Measurements from ENCODE around the gene RAB8B. TPM values are rescaled to one million over a fixed set of nuclear protein-coding genes. Genes with fewer than 3 reads are reported as not detected.

The RAB8B gene
- total RNA-seq, 4 donors from 2014 or later, result 7.2 to 33.4 (median 14.3) TPM

- TF ChIP-seq POLR2A (IDR thresholded peaks at IDR 0.05) (no peak), CTCF (IDR thresholded peaks at IDR 0.05 in 4 of 5, conservative IDR thresholded peaks at IDR 0.05 in 1 of 5) (no peak)
- Histone ChIP-seq H3K4me1 (peaks cover 2 to 34% of the 10 kb centered on the region in 2 donors), H3K4me3 (no peak overlapping the region), H3K27ac (no peak overlapping the region), H3K9me3 (no peaks in the 10 kb centered on the region), H3K27me3 (no peaks in the 10 kb centered on the region), H3K36me3 (no peaks in the 10 kb centered on the region)
- no peak for DNase-seq
- no peak for ATAC-seq
- intact Hi-C loops (cut with DNase I; ENCODE audit: low total_unique reads), result no loop called here
- in situ Hi-C loops (cut with MboI; ENCODE audit: low sequenced_read_pairs in 4 of 4), result no loop called here
Measured at GRCh38 chr15:63195569-63196015, 6.2 kb downstream of the RAB8B start.

GRCh38 chr15:63196842-63197241 is 7.4 kb downstream of the RAB8B start:
- peaks cover 0 to 22% of the 10 kb centered on the region in 2 donors for H3K4me1 ChIP-seq
- ATAC-seq (no peak), DNase-seq (no peak)
- no peak overlapping the region for H3K27ac ChIP-seq
- H3K36me3 ChIP-seq, result no peaks in the 10 kb centered on the region
- in situ Hi-C loops (cut with MboI; ENCODE audit: low sequenced_read_pairs in 4 of 4) (no loop called here), intact Hi-C loops (cut with DNase I; ENCODE audit: low total_unique reads) (no loop called here)
- no peaks in the 10 kb centered on the region for H3K9me3 ChIP-seq
- H3K4me3 ChIP-seq, result no peak overlapping the region
- TF ChIP-seq POLR2A (IDR thresholded peaks at IDR 0.05), result no peak
- TF ChIP-seq CTCF (IDR thresholded peaks at IDR 0.05 in 4 of 5, conservative IDR thresholded peaks at IDR 0.05 in 1 of 5), result no peak
- no peaks in the 10 kb centered on the region for H3K27me3 ChIP-seq

- Histone ChIP-seq H3K36me3 (no peaks in the 10 kb centered on the region), H3K4me1 (peaks cover 0 to 21% of the 10 kb centered on the region in 2 donors), H3K27me3 (no peaks in the 10 kb centered on the region), H3K9me3 (no peaks in the 10 kb centered on the region), H3K4me3 (no peak overlapping the region), H3K27ac (no peak overlapping the region)
- in situ Hi-C loops (cut with MboI; ENCODE audit: low sequenced_read_pairs in 4 of 4), result no loop called here
- intact Hi-C loops (cut with DNase I; ENCODE audit: low total_unique reads), result no loop called here
- ATAC-seq (no peak), DNase-seq (no peak)
- TF ChIP-seq POLR2A (IDR thresholded peaks at IDR 0.05) (no peak), CTCF (IDR thresholded peaks at IDR 0.05 in 4 of 5, conservative IDR thresholded peaks at IDR 0.05 in 1 of 5) (no peak)
Measured at GRCh38 chr15:63197626-63198025, 8.2 kb downstream of the RAB8B start.

GRCh38 chr15:63198371-63199250 is 9.2 kb downstream of the RAB8B start:
- H3K36me3 ChIP-seq, result no peaks in the 10 kb centered on the region
- TF ChIP-seq POLR2A (IDR thresholded peaks at IDR 0.05) (no peak), CTCF (IDR thresholded peaks at IDR 0.05 in 4 of 5, conservative IDR thresholded peaks at IDR 0.05 in 1 of 5) (no peak)
- in situ Hi-C loops (cut with MboI; ENCODE audit: low sequenced_read_pairs in 4 of 4) (no loop called here), intact Hi-C loops (cut with DNase I; ENCODE audit: low total_unique reads) (no loop called here)
- no peak overlapping the region for H3K27ac ChIP-seq
- H3K9me3 ChIP-seq, result no peaks in the 10 kb centered on the region
- peaks cover 0 to 24% of the 10 kb centered on the region in 2 donors for H3K4me1 ChIP-seq
- ATAC-seq (no peak), DNase-seq (no peak)
- H3K27me3 ChIP-seq, result no peaks in the 10 kb centered on the region
- H3K4me3 ChIP-seq, result no peak overlapping the region
